Natural killer cell (primary cell): ENCODE results near the gene G3BP2. TPM values are rescaled to one million over a fixed set of nuclear protein-coding genes. Genes with fewer than 3 reads are reported as not detected.
A peak's percentile ranks its signal among the peaks of the same experiment; 100 is the strongest.

Experiments used
- ATAC-seq, 3 donors: fragments of 150-1000 bp in 2 of 3; fragments of 200-7000 bp in 1 of 3; cut with Tn5 transposase; 1 replicate in 1 of 3; 2 replicates in 2 of 3; pipeline ENCODE4 v1.10.0; 2021; ENCODE audit warnings: mild to moderate bottlenecking in 2 of 3, moderate library complexity in 2 of 3
- DNase-seq, 2 donors: peaks; one replicate each; pipeline versions ENCODE4 v3.0.0 to v3.0.0-alpha.2; 2013 to 2021; ENCODE audit warnings: mixed read lengths in 1 of 2
- H3K27ac ChIP-seq: one replicate; pipeline ENCODE4 v1.5.1; 2013; ENCODE audit warnings: mild to moderate bottlenecking, low read length
- H3K27me3 ChIP-seq: one replicate; pipeline ENCODE4 v1.6.1; 2013; ENCODE audit warnings: low read length; ENCODE audit not compliant: control insufficient read depth, insufficient read depth
- H3K36me3 ChIP-seq: one replicate; pipeline ENCODE4 v1.6.1; 2013; ENCODE audit warnings: low read length; ENCODE audit not compliant: control insufficient read depth, insufficient read depth
- H3K4me1 ChIP-seq: one replicate; pipeline ENCODE4 v1.6.1; 2013; ENCODE audit warnings: low read length; ENCODE audit not compliant: control insufficient read depth, insufficient read depth
- H3K4me3 ChIP-seq: one replicate; pipeline ENCODE4 v1.5.1; 2013; ENCODE audit warnings: low read length
- H3K9me3 ChIP-seq: one replicate; pipeline ENCODE4 v1.6.1; 2013; ENCODE audit warnings: low read length; ENCODE audit not compliant: control insufficient read depth, insufficient read depth
- H3K27ac Mint-ChIP-seq, 2 donors: one replicate each; pipeline ENCODE4 v1.8.0; 2022; ENCODE audit warnings: mild to moderate bottlenecking in 2 of 2, mixed read lengths in 2 of 2, moderate library complexity in 1 of 2
- H3K27me3 Mint-ChIP-seq, 2 donors: one replicate each; pipeline ENCODE4 v1.8.0; 2022; ENCODE audit warnings: low read depth in 2 of 2, mixed read lengths in 2 of 2
- H3K36me3 Mint-ChIP-seq: one replicate; pipeline ENCODE4 v1.8.0; 2022; ENCODE audit warnings: mixed read lengths
- H3K4me1 Mint-ChIP-seq, 2 donors: one replicate each; pipeline ENCODE4 v1.8.0; 2022; ENCODE audit warnings: mixed read lengths in 2 of 2
- H3K4me3 Mint-ChIP-seq: one replicate; pipeline ENCODE4 v1.8.0; 2022; ENCODE audit warnings: mild to moderate bottlenecking, moderate library complexity, mixed read lengths
- H3K9me3 Mint-ChIP-seq, 2 donors: one replicate each; pipeline ENCODE4 v1.8.0; 2022; ENCODE audit warnings: mixed read lengths in 2 of 2
- WGBS: methylation state at CpG from one replicate; pipeline ENCODE4 v1.1.7; 2013; ENCODE audit warnings: missing lambda C conversion rate; ENCODE audit not compliant: insufficient coverage; 5-methylcytosine and 5-hydroxymethylcytosine counted together
- intact Hi-C: fragments of 100-400 bp; cut with micrococcal nuclease; formaldehyde crosslinking; loops from one replicate; pipeline ENCODE4 v1.14.2; 2022
- total RNA-seq, 4 donors: library from RNA; stranded (reverse); fragments of 120-200 nt in 1 of 4; gene quantifications; one replicate each; pipeline versions ENCODE4 v1.2.3 to v1.2.4, GENCODE V29; 2013 to 2022
- TF ChIP-seq, protein P1 (sequence below): fragments of 200-600 bp; IDR thresholded peaks from one replicate; pipeline ENCODE4 v1.8.0; 2022; ENCODE audit warnings: antibody characterized with exemption

G3BP2 gene
- total RNA-seq, 3 donors from 2014 or later (not counting 1 experiment from before 2014, with no cell fraction given): 204 to 233 (median 214) TPM

DNA sequence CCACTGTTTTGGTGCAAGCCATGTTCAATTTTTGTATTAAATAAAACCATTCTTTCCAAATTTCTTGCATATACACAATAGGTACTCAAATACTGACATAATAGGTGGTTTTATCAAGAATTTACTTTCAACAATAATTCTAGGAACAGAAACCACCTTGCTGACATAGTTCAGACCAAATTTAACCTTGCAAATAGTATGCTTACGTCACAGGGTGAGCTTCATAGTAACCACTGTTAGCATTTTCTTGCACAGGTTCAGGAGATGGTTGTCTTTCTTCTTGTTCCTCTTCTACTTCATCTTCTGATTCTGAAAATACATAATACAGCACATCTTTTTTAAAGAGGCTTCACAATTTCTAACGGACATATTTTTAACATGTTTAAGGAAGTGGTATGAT is 17.6 kb downstream of the G3BP2 start:
- H3K4me1 ChIP-seq: no peaks in the 10 kb centered on the region
- TF ChIP-seq, protein P1, sequence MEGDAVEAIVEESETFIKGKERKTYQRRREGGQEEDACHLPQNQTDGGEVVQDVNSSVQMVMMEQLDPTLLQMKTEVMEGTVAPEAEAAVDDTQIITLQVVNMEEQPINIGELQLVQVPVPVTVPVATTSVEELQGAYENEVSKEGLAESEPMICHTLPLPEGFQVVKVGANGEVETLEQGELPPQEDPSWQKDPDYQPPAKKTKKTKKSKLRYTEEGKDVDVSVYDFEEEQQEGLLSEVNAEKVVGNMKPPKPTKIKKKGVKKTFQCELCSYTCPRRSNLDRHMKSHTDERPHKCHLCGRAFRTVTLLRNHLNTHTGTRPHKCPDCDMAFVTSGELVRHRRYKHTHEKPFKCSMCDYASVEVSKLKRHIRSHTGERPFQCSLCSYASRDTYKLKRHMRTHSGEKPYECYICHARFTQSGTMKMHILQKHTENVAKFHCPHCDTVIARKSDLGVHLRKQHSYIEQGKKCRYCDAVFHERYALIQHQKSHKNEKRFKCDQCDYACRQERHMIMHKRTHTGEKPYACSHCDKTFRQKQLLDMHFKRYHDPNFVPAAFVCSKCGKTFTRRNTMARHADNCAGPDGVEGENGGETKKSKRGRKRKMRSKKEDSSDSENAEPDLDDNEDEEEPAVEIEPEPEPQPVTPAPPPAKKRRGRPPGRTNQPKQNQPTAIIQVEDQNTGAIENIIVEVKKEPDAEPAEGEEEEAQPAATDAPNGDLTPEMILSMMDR: no peak
- ATAC-seq (peak in 2 of 3 donors; percentile 24 to 44), DNase-seq (peak in 1 of 2 donors; percentile 75)
- Mint-ChIP-seq H3K27ac (peak overlapping the region; percentile 35 to 50), H3K9me3 (no peaks in the 10 kb centered on the region), H3K27me3 (no peaks in the 10 kb centered on the region), H3K4me1 (peaks cover 24 to 28% of the 10 kb centered on the region in 2 donors), H3K4me3 (no peak overlapping the region), H3K36me3 (no peaks in the 10 kb centered on the region)
- no peak overlapping the region for H3K4me3 ChIP-seq
- intact Hi-C loops: no loop called here
- no peaks in the 10 kb centered on the region for H3K27me3 ChIP-seq
- peak overlapping the region; percentile 35 for H3K27ac ChIP-seq
- 18% methylated on average over 1 of the region's 2 CpGs for WGBS
- no peaks in the 10 kb centered on the region for H3K9me3 ChIP-seq
- H3K36me3 ChIP-seq: peaks cover 86% of the 10 kb centered on the region

DNA sequence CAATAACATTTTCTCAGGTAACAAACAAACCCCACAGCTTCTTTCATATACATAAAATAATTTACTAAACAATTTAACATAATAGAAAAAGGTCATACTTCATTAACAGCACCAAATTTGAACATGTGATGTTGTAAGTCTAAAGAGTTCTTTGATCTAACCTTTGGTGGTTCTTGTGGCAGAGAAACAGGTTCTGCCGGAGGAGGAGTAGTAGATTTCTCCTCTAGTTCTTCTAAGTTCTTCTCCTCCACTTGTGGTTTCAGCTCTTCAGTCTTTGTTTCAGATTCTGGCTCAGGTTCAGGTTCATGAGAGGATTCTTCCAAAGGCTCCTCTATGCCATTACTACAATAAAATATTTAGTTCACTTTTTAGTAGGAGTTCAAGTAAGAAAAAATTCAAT is 18.3 kb downstream of the G3BP2 start:
- H3K9me3 Mint-ChIP-seq: no peaks in the 10 kb centered on the region
- no peaks in the 10 kb centered on the region for H3K36me3 Mint-ChIP-seq
- peak overlapping the region; percentile 35 to 50 for H3K27ac Mint-ChIP-seq
- Histone ChIP-seq H3K36me3 (peaks cover 83% of the 10 kb centered on the region), H3K9me3 (no peaks in the 10 kb centered on the region), H3K27ac (peak overlapping the region; percentile 35), H3K4me3 (no peak overlapping the region), H3K27me3 (no peaks in the 10 kb centered on the region), H3K4me1 (no peaks in the 10 kb centered on the region)
- H3K4me1 Mint-ChIP-seq: peaks cover 23 to 24% of the 10 kb centered on the region in 2 donors
- intact Hi-C loops: no loop called here
- peak in 1 of 2 donors; percentile 62 for DNase-seq
- no peak overlapping the region for H3K4me3 Mint-ChIP-seq
- H3K27me3 Mint-ChIP-seq: no peaks in the 10 kb centered on the region
- 50% methylated on average over 1 of the region's 1 CpG for WGBS
- TF ChIP-seq, protein P1: no peak
- ATAC-seq: no peak

DNA sequence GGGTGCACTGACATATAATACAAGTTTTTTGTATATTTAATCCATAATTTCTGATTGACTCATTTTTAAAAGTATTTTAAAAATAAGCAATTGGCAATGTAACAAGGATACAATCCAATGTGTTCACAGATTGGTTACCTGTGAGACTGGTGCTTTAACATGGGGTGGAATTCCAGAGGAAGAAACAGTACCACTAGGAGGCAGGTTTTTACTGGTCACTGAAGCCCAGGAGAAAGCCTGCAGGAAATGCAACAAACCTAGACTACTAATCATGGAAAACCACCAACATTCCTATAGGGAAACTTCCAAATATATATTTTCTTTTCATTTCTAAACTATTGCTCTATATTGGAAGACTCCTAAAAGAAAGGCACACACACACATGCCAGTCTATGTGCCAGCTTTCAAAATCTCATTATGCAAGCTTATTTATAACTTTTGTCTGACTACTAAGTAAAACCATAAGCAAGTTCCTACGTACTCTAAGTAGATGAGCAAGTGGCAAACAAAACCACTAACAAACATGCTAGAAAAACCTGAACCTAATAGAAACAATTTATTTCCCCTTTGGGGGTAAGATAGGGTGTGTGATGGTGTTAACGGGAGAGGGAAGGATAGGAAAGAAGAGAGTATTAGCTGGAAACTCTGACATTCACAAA is 19.2 kb downstream of the G3BP2 start:
- H3K9me3 Mint-ChIP-seq: no peaks in the 10 kb centered on the region
- Histone ChIP-seq H3K27me3 (no peaks in the 10 kb centered on the region), H3K36me3 (peaks cover 77% of the 10 kb centered on the region), H3K4me1 (no peaks in the 10 kb centered on the region), H3K9me3 (no peaks in the 10 kb centered on the region), H3K4me3 (no peak overlapping the region), H3K27ac (no peak overlapping the region)
- H3K4me3 Mint-ChIP-seq: no peak overlapping the region
- no peaks in the 10 kb centered on the region for H3K27me3 Mint-ChIP-seq
- peak overlapping the region; percentile 35 to 50 for H3K27ac Mint-ChIP-seq
- WGBS: no CpG with 5 or more reads among the region's 2 CpGs
- H3K36me3 Mint-ChIP-seq: no peaks in the 10 kb centered on the region
- peak in 1 of 2 donors; percentile 42 for DNase-seq
- peak in 2 of 3 donors; percentile 24 to 46 for ATAC-seq
- peaks cover 18 to 24% of the 10 kb centered on the region in 2 donors for H3K4me1 Mint-ChIP-seq
- intact Hi-C loops: no loop called here
- TF ChIP-seq, protein P1: peak; percentile 37

DNA sequence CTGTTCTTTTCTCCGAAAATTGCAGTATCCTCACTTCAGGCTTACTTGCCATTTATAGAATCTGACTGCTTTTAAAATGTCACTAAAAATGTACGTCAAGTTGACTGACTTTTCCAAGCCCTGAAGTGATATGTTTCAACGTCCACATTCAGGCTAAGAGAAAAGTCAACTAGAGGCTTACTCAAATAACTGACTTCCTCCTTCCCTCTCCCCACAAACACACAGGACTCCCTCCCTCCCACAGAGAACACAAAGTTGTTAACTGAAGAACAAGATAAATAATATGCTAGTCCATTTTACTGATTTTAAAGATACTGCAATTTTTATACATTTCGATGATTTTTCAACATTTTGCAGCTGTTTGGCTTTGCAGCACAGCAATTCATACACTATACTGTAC is 29.1 kb downstream of the G3BP2 start:
- ATAC-seq (no peak), DNase-seq (no peak)
- no peaks in the 10 kb centered on the region for H3K27me3 Mint-ChIP-seq
- no peak overlapping the region for H3K4me3 Mint-ChIP-seq
- H3K27ac Mint-ChIP-seq: peak overlapping the region; percentile 3 to 52
- 59% methylated on average over 3 of the region's 4 CpGs for WGBS
- Histone ChIP-seq H3K27ac (no peak overlapping the region), H3K4me1 (no peaks in the 10 kb centered on the region), H3K4me3 (no peak overlapping the region), H3K36me3 (peaks cover 58% of the 10 kb centered on the region), H3K27me3 (no peaks in the 10 kb centered on the region), H3K9me3 (no peaks in the 10 kb centered on the region)
- intact Hi-C loops: no loop called here
- H3K9me3 Mint-ChIP-seq: no peaks in the 10 kb centered on the region
- TF ChIP-seq, protein P1: no peak
- peaks cover 14% of the 10 kb centered on the region for H3K36me3 Mint-ChIP-seq
- H3K4me1 Mint-ChIP-seq: no peaks in the 10 kb centered on the region
